K562 (cell line): ENCODE results near the gene ASRGL1.

ENCODE experiments used
- DPF2 ChIP-seq: fragments of 450-650 bp; IDR thresholded peaks from 2 replicates; pipeline ENCODE4 v1.6.1; 2016
- KAT7 ChIP-seq: sonication (generic); formaldehyde crosslinking; IDR thresholded peaks from 2 replicates; pipeline ENCODE4 v1.8.0; 2022; ENCODE audit warnings: missing genetic modification reagents, mild to moderate bottlenecking, borderline replicate concordance
- LEF1 ChIP-seq: fragments of 450-650 bp; IDR thresholded peaks from 2 replicates; pipeline ENCODE4 v1.6.1; 2016; ENCODE audit warnings: mild to moderate bottlenecking
- TFAM ChIP-seq: fragments of 250-450 bp; sonication (Bioruptor Pico); conservative IDR thresholded peaks from 2 replicates; pipeline ENCODE4 v1.5.0; 2021; ENCODE audit warnings: mild to moderate bottlenecking, moderate library complexity
- ZBTB8A ChIP-seq: fragments of 450-650 bp; IDR thresholded peaks from 2 replicates; pipeline ENCODE4 v1.6.1; 2018; ENCODE audit warnings: mild to moderate bottlenecking, moderate library complexity; ENCODE audit not compliant: partially characterized antibody
- ZNF232 ChIP-seq: sonication (generic); formaldehyde crosslinking; IDR thresholded peaks from 2 replicates; pipeline ENCODE4 v1.8.0; 2022; ENCODE audit warnings: mild to moderate bottlenecking, missing genetic modification reagents
- TF ChIP-seq, protein P1 (sequence below), 3 experiments: IDR thresholded peaks in 2 of 3; conservative IDR thresholded peaks in 1 of 3; 2 replicates each; pipeline ENCODE4 v1.5.1; 2011 to 2012; ENCODE audit warnings: low read length in 3 of 3, mild to moderate bottlenecking in 3 of 3, control low read depth in 2 of 3, improper control_type of control experiment in 1 of 3, inconsistent platforms in 1 of 3, low read depth in 1 of 3, mixed read lengths in 1 of 3, moderate library complexity in 1 of 3; ENCODE audit not compliant: insufficient read depth in 2 of 3

DNA sequence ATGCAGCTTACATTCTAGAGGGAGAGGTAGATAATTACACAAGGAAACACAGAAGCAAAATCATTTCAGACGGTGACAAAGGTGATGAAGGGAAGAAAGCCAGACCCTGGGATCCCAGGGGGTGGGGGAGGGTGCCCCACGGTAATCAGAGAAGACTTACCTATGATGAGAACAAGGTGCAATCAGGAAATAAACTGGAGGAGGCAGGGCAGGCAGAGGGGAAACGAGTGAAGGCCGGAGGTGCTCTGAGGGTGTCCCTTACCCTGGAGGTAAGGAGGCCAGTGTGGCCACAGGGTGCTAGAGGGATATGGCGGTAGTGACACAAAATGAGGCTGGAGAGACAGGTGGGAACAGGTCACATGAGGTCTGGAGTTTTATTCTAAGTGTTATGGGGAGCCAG, 67.7 kb downstream of the ASRGL1 start:
- TF ChIP-seq ZNF232 (CRISPR knock-in tag) (no peak), DPF2 (no peak), ZBTB8A (no peak), LEF1 (no peak), TFAM (CRISPR knock-in tag) (no peak), KAT7 (CRISPR knock-in tag) (no peak)
- TF ChIP-seq, protein P1, sequence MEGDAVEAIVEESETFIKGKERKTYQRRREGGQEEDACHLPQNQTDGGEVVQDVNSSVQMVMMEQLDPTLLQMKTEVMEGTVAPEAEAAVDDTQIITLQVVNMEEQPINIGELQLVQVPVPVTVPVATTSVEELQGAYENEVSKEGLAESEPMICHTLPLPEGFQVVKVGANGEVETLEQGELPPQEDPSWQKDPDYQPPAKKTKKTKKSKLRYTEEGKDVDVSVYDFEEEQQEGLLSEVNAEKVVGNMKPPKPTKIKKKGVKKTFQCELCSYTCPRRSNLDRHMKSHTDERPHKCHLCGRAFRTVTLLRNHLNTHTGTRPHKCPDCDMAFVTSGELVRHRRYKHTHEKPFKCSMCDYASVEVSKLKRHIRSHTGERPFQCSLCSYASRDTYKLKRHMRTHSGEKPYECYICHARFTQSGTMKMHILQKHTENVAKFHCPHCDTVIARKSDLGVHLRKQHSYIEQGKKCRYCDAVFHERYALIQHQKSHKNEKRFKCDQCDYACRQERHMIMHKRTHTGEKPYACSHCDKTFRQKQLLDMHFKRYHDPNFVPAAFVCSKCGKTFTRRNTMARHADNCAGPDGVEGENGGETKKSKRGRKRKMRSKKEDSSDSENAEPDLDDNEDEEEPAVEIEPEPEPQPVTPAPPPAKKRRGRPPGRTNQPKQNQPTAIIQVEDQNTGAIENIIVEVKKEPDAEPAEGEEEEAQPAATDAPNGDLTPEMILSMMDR (IDR thresholded peaks at IDR 0.05 in 2 of 3, conservative IDR thresholded peaks at IDR 0.05 in 1 of 3; ENCODE audit: insufficient read depth in 2 of 3, low read depth in 1 of 3, low read length in 3 of 3) = no peak
